SJCRH30 (cell line): ENCODE results near the gene BTN3A1. TPM values are rescaled to one million over a fixed set of nuclear protein-coding genes. Genes with fewer than 3 reads are reported as not detected.
"Not testable (repeated sequence)": the region's sequence is repeated elsewhere in the genome, so short reads cannot be mapped to it uniquely, and the experiment has no call there.

Experiments used
- DNase-seq, 2 experiments: peaks; one replicate each; pipeline ENCODE4 v3.0.0-alpha.2; 2015 to 2020
- H3K27ac ChIP-seq: fragments of 250-450 bp; sonication (Bioruptor Pico); 2 replicates; pipeline ENCODE4 v1.5.1; 2020; ENCODE audit warnings: mild to moderate bottlenecking, moderate library complexity
- H3K27me3 ChIP-seq: fragments of 250-450 bp; sonication (Bioruptor Pico); 2 replicates; pipeline ENCODE4 v1.5.1; 2020; ENCODE audit warnings: mild to moderate bottlenecking, moderate library complexity
- H3K36me3 ChIP-seq: fragments of 250-450 bp; sonication (Bioruptor Pico); 2 replicates; pipeline ENCODE4 v1.5.1; 2020; ENCODE audit warnings: mild to moderate bottlenecking, moderate library complexity
- H3K4me1 ChIP-seq: fragments of 250-450 bp; sonication (Bioruptor Pico); 2 replicates; pipeline ENCODE4 v1.5.1; 2020; ENCODE audit warnings: mild to moderate bottlenecking, moderate library complexity
- H3K4me3 ChIP-seq: fragments of 250-450 bp; sonication (Bioruptor Pico); 2 replicates; pipeline ENCODE4 v1.5.1; 2020; ENCODE audit warnings: mild to moderate bottlenecking, moderate library complexity
- H3K9me3 ChIP-seq: fragments of 250-450 bp; sonication (Bioruptor Pico); replicated peaks from 2 replicates; pipeline ENCODE4 v1.5.1; 2020; ENCODE audit warnings: mild to moderate bottlenecking, moderate library complexity
- total RNA-seq: library from RNA; depleted of rRNA; stranded (reverse); fragments of >200 nt; shearing (Covaris generic); gene quantifications from 2 replicates; pipeline ENCODE4 v1.2.3, GENCODE V29; 2014

The BTN3A1 gene
- total RNA-seq, 1 experiment from 2014 or later, result 0.81 TPM

DNA sequence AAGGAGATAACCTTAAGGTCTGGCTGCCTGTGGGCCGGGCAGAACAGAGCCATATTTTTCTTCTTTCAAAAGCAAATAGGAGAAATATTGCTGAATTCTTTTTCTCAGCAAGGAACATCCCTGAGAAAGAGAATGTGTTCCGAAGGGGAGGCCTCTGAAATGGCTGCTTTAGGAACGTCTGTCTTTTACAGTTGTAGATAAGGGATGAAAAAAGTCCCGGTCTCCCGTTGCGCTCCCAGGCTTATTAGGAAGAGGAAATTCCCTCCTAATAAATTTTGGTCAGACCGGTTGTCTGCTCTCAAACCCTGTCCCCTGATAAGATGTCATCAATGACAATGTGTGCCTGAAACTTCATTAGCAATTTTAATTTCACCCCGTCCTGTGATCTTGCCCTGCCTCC is 31.6 kb downstream of the BTN3A1 start:
- not testable (repeated sequence) for H3K9me3 ChIP-seq, H3K27me3 ChIP-seq, DNase-seq, H3K27ac ChIP-seq, H3K36me3 ChIP-seq, H3K4me3 ChIP-seq, H3K4me1 ChIP-seq

- Histone ChIP-seq H3K27ac (no peak overlapping the region), H3K27me3 (no peaks in the 10 kb centered on the region), H3K4me1 (no peaks in the 10 kb centered on the region), H3K36me3 (peaks cover under 1% of the 10 kb centered on the region), H3K4me3 (no peak overlapping the region), H3K9me3 (no peaks in the 10 kb centered on the region)
- no peak for DNase-seq
Measured at GRCh38 chr6:26436018-26436417, 33.9 kb downstream of the BTN3A1 start.

GRCh38 chr6:26437550-26437949 is 35.5 kb downstream of the BTN3A1 start:
- no peaks in the 10 kb centered on the region for H3K36me3 ChIP-seq
- H3K4me3 ChIP-seq, result no peak overlapping the region
- H3K9me3 ChIP-seq, result no peaks in the 10 kb centered on the region
- H3K4me1 ChIP-seq, result no peaks in the 10 kb centered on the region
- no peak for DNase-seq
- no peaks in the 10 kb centered on the region for H3K27me3 ChIP-seq
- H3K27ac ChIP-seq, result no peak overlapping the region

- no peak for DNase-seq
- H3K4me1 ChIP-seq, result no peaks in the 10 kb centered on the region
- no peaks in the 10 kb centered on the region for H3K9me3 ChIP-seq
- H3K27me3 ChIP-seq, result no peaks in the 10 kb centered on the region
- H3K4me3 ChIP-seq, result no peak overlapping the region
- no peak overlapping the region for H3K27ac ChIP-seq
- no peaks in the 10 kb centered on the region for H3K36me3 ChIP-seq
Measured at GRCh38 chr6:26438000-26438399, 35.9 kb downstream of the BTN3A1 start.

DNA sequence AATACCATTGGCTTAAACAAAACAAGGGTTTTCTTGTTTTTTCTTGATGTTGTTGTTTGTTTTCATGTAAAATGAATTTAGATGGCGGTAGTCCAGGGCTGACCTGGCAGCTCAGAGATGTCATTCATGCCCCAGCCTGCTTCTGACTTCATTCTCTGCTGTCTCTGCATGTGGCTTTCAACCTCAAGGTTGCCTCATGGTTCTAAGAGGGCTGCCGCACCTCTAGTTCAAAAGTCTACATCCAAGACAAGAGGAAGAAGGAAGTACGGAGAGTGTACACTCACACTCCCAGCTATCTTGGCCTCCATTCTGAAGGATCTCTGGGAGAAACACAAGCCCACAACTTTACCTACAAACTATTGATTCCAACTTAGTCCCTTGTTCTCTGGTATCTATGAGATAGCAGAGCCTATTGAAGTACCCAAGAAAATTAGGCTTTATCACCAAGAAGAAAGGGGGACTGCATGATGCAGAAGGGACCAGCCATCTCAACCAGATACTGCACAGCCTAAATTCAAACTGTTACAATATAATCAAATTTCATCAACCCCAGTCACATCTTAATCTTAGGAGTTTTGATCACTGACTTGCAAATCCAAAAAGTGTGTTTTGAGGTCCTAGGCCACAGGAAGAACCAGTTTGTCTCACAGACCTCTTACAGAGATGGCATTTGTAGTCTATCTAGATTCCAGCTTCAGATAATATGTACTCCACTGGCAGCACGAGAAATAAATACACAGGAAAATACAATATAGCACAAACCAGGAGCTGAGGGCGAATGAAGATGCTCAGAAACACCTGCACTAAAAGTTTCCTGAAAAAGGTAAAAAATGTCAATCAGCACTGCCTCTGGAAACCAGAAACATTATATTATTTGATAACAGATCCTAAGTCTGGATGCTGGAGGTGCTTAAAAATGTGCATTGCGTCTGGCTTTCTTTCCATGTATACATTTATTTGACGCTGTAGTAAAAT is 37.4 kb downstream of the BTN3A1 start:
- no peaks in the 10 kb centered on the region for H3K36me3 ChIP-seq
- H3K27ac ChIP-seq, result no peak overlapping the region
- H3K4me3 ChIP-seq, result peak overlapping the region; percentile 45
- H3K4me1 ChIP-seq, result no peaks in the 10 kb centered on the region
- DNase-seq, result no peak
- H3K9me3 ChIP-seq, result no peaks in the 10 kb centered on the region
- H3K27me3 ChIP-seq, result no peaks in the 10 kb centered on the region

DNA sequence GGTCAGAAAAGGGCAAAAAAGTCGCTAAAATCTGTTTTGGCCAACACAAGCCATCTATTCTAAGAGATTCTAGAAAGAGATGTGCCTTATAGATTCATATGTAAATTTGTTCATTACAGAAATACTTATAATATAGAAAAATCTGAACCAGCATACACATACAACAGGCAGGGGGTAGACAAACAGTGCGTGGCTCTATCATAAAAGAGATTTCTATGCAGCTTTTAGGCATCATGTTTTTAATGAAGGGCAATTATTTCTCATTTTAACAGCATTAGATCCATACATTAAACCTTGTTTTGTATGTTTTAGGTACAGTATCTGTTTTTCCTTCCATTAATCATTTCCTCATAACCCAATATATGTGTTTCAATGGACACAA is 38.9 kb downstream of the BTN3A1 start:
- H3K4me3 ChIP-seq, result no peak overlapping the region
- H3K36me3 ChIP-seq, result no peaks in the 10 kb centered on the region
- no peaks in the 10 kb centered on the region for H3K9me3 ChIP-seq
- no peaks in the 10 kb centered on the region for H3K27me3 ChIP-seq
- H3K4me1 ChIP-seq, result no peaks in the 10 kb centered on the region
- no peak overlapping the region for H3K27ac ChIP-seq
- DNase-seq, result no peak

GRCh38 chr6:26441977-26442376 is 39.9 kb downstream of the BTN3A1 start:
- Histone ChIP-seq H3K36me3 (no peaks in the 10 kb centered on the region), H3K27ac (no peak overlapping the region), H3K4me1 (no peaks in the 10 kb centered on the region), H3K9me3 (no peaks in the 10 kb centered on the region), H3K27me3 (no peaks in the 10 kb centered on the region), H3K4me3 (no peak overlapping the region)
- DNase-seq, result no peak

DNA sequence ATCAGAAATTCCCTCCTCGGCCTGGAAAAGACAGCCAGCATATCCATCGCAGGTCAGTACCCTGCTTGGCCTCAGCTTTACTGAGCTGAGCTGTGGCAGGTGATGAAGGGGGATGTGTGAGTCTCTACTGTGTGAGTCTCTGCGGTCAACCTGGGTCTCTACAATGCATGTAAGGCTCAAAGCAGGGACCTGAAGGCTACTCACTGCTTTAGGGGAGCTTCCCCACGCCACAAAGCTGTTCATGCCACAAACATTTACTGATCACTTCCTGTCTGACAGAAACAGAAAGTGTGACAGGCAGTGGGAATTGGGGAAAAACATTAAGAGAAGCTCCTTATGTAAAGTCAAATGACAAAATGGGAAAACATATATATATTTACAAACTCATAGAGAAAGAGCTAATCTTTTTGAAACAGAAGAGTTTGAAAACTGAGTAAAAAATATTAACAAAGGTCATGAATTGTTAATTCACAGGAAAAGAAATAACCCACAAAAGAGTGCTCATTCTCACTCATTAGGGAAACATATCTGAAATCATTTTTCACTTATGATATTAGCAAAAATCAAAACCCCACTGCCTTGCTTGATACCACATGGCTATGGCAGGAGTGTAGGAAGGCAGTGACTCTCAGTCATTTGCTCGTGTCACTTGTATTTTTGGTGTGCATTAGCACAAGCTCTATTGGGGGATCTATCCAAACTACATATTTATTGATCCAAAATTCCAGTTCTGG is 44.0 kb downstream of the BTN3A1 start:
- Histone ChIP-seq H3K4me3 (no peak overlapping the region), H3K27me3 (no peaks in the 10 kb centered on the region), H3K9me3 (no peaks in the 10 kb centered on the region), H3K36me3 (no peaks in the 10 kb centered on the region), H3K4me1 (no peaks in the 10 kb centered on the region), H3K27ac (no peak overlapping the region)
- DNase-seq, result no peak

GRCh38 chr6:26447257-26447656 is 45.2 kb downstream of the BTN3A1 start:
- no peaks in the 10 kb centered on the region for H3K4me1 ChIP-seq
- DNase-seq, result no peak
- no peaks in the 10 kb centered on the region for H3K36me3 ChIP-seq
- no peaks in the 10 kb centered on the region for H3K27me3 ChIP-seq
- no peaks in the 10 kb centered on the region for H3K9me3 ChIP-seq
- H3K27ac ChIP-seq, result no peak overlapping the region
- H3K4me3 ChIP-seq, result no peak overlapping the region

- H3K4me3 ChIP-seq, result no peak overlapping the region
- no peaks in the 10 kb centered on the region for H3K36me3 ChIP-seq
- H3K4me1 ChIP-seq, result no peaks in the 10 kb centered on the region
- no peaks in the 10 kb centered on the region for H3K9me3 ChIP-seq
- H3K27me3 ChIP-seq, result no peaks in the 10 kb centered on the region
- DNase-seq, result no peak
- H3K27ac ChIP-seq, result no peak overlapping the region
Measured at GRCh38 chr6:26450240-26450639, 48.2 kb downstream of the BTN3A1 start.

DNA sequence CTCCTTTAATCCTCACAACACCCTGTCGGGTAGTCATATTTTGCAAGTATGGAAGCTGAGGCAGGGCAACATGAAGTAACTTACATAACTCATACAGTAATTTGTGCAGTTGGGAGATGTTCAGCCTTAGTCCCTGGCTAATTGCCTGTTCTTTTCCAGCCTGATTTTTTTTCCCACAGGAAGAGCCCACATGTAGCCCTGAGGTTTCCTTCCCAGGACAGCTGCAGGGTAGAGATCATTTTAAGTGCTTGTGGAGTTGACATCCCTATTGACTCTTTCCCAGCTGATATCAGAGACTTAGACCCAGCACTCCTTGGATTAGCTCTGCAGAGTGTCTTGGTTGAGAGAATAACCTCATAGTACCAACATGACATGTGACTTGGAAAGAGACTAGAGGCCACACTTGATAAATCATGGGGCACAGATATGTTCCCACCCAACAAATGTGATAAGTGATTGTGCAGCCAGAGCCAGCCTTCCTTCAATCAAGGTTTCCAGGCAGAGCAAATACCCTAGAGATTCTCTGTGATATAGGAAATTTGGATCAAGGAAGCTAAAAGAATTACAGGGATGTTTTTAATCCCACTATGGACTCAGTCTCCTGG is 50.7 kb downstream of the BTN3A1 start:
- H3K4me1 ChIP-seq, result peaks cover 4% of the 10 kb centered on the region
- H3K27ac ChIP-seq, result no peak overlapping the region
- no peaks in the 10 kb centered on the region for H3K9me3 ChIP-seq
- H3K36me3 ChIP-seq, result no peaks in the 10 kb centered on the region
- H3K27me3 ChIP-seq, result no peaks in the 10 kb centered on the region
- H3K4me3 ChIP-seq, result no peak overlapping the region
- DNase-seq, result peak; percentile 22 to 67

DNA sequence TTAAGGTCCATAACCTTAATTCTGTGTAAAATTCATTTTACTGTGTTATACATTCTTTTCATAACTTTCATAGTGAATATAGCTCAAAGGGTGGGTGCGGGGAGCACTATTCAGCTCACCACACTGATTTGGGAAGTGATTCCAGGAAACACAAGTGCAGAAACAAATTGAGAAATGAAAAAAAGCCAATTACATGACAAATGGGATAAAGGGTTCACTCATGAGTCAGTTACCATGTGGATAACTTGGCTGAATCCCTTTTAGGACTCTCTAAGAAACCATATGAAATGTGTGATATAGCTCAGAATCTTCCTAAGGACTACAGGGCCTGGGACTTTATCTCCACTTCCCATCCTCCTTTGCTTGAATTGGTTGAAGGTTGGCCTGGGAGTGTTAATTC is 52.6 kb downstream of the BTN3A1 start:
- Histone ChIP-seq H3K27me3 (no peaks in the 10 kb centered on the region), H3K4me3 (no peak overlapping the region), H3K36me3 (no peaks in the 10 kb centered on the region), H3K4me1 (peaks cover 4% of the 10 kb centered on the region), H3K9me3 (no peaks in the 10 kb centered on the region), H3K27ac (no peak overlapping the region)
- no peak for DNase-seq

DNA sequence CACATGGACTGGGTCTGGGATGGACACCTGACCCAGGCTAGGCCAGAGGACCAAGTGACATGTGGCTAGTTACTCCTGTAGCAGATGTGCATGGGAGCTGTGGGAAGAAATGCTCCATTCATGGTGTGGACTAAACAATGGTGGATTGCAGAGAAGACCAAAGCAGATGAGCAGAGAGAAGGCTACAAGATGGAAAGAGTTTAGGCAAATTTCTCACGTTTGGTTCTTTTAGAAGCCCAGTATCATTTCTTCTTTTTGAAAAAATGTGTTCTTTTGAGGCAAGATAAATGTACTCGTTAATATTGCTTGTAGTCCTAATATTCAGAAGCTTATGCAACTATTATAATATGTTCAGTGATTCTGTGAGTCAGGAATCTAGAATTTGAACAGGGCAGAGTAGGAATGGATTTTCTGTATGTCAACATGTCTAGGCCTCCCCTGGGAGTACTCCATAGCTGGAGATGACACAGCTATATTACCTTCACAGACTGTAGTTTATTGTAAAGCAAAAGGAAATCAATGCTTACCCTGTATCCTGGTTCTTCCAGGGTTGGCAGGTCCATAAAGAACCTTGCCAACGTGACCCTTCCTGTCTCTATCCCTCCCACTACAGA is 53.4 kb downstream of the BTN3A1 start:
- no peak for DNase-seq
- Histone ChIP-seq H3K4me3 (no peak overlapping the region), H3K27me3 (no peaks in the 10 kb centered on the region), H3K4me1 (peaks cover 4% of the 10 kb centered on the region), H3K36me3 (peaks cover 4% of the 10 kb centered on the region; the same call in 1 of the 2 replicates), H3K9me3 (no peaks in the 10 kb centered on the region), H3K27ac (no peak overlapping the region)

GRCh38 chr6:26457264-26457805 is 55.3 kb downstream of the BTN3A1 start:
- no peaks in the 10 kb centered on the region for H3K27me3 ChIP-seq
- H3K9me3 ChIP-seq, result no peaks in the 10 kb centered on the region
- peaks cover 4% of the 10 kb centered on the region for H3K4me1 ChIP-seq
- H3K4me3 ChIP-seq, result peak overlapping the region; percentile 76
- peaks cover 15% of the 10 kb centered on the region for H3K36me3 ChIP-seq
- peak overlapping the region; percentile 68 for H3K27ac ChIP-seq
- DNase-seq, result peak; percentile 65 to 81
